GM12878 (cell line): ENCODE results near the gene LRRC8A. TPM values are rescaled to one million over a fixed set of nuclear protein-coding genes. Genes with fewer than 3 reads are reported as not detected.

Source experiments
- ATAC-seq: fragments of 200-7000 bp; cut with Tn5 transposase; 3 replicates; pipeline ENCODE4 v1.9.1; 2020; ENCODE audit warnings: mild to moderate bottlenecking, moderate library complexity
- BruUV-seq: library from RNA; stranded (reverse); fragments of 400-500 nt; replicated peaks from 2 replicates; lab custom pipeline; 2021; lab: Mats Ljungman, UMichigan
- CTCF ChIA-PET: fragments of 300-600 bp; sonication (Branson Sonifier 250); formaldehyde crosslinking; extraction: SDS; loops from one replicate; lab custom pipeline; 2021; ENCODE audit warnings: inconsistent platforms; lab: Yijun Ruan, JAX
- POLR2A ChIA-PET: fragments of 350-600 bp; formaldehyde crosslinking; extraction: SDS; loops from one replicate; lab custom pipeline; 2021; ENCODE audit warnings: inconsistent platforms; lab: Charles Lee
- RAD21 ChIA-PET: fragments of 300-600 bp; sonication (Branson Sonifier 250); formaldehyde crosslinking; loops from one replicate; lab custom pipeline; 2023; ENCODE audit warnings: antibody characterized with exemption; ENCODE audit not compliant: unreplicated experiment; lab: Charles Lee
- SMC1A ChIA-PET: fragments of 300-600 bp; sonication (Branson Sonifier 250); formaldehyde crosslinking; loops from one replicate; lab custom pipeline; 2023; ENCODE audit not compliant: unreplicated experiment, uncharacterized antibody; lab: Charles Lee
- DNase-seq: peaks from one replicate; pipeline ENCODE4 v3.0.0-alpha.2; 2011; ENCODE audit warnings: low read depth, low spot score
- FAIRE-seq: peaks from 3 replicates; lab custom pipeline; 2011; peaks lifted over from hg19 to GRCh38; lab: Jason Lieb, UNC
- H2AFZ ChIP-seq: 2 replicates; pipeline ENCODE4 v1.6.0; 2011; ENCODE audit warnings: low read depth, low read length, control low read depth; ENCODE audit not compliant: control insufficient read depth
- H3K27ac ChIP-seq: 2 replicates; pipeline ENCODE4 v1.5.1; 2011; ENCODE audit warnings: control low read depth; ENCODE audit not compliant: control insufficient read depth, insufficient read depth
- H3K27me3 ChIP-seq, 2 experiments: replicated peaks in 1 of 2; 2 replicates each; pipeline versions ENCODE4 v1.6.0 to v1.6.1; 2011; ENCODE audit warnings: low read length in 1 of 2; ENCODE audit not compliant: control insufficient read depth in 2 of 2, insufficient read depth in 2 of 2
- H3K36me3 ChIP-seq, 2 experiments: 2 replicates each; pipeline ENCODE4 v1.5.1; 2011; ENCODE audit warnings: low read length in 1 of 2; ENCODE audit not compliant: control insufficient read depth in 2 of 2, insufficient read depth in 2 of 2
- H3K4me1 ChIP-seq: 2 replicates; pipeline ENCODE4 v1.6.1; 2011; ENCODE audit warnings: mild to moderate bottlenecking, low read length, moderate library complexity, mixed read lengths; ENCODE audit not compliant: control insufficient read depth, insufficient read depth
- H3K4me2 ChIP-seq: 2 replicates; pipeline ENCODE4 v1.6.0; 2011; ENCODE audit warnings: control low read depth; ENCODE audit not compliant: control insufficient read depth, insufficient read depth
- H3K4me3 ChIP-seq: fragments of 200-600 bp; sonication (generic); 2 replicates; pipeline ENCODE4 v1.5.1; 2016
- H3K79me2 ChIP-seq: 2 replicates; pipeline ENCODE4 v1.6.0; 2011; ENCODE audit warnings: low read length; ENCODE audit not compliant: control insufficient read depth, insufficient read depth
- H3K9ac ChIP-seq: 2 replicates; pipeline ENCODE4 v1.8.0; 2011; ENCODE audit warnings: low read length, control low read depth, mixed read lengths; ENCODE audit not compliant: control insufficient read depth, insufficient read depth
- H3K9me3 ChIP-seq: replicated peaks from 3 replicates; pipeline ENCODE4 v1.5.1; 2011; ENCODE audit warnings: mild to moderate bottlenecking, low read length; ENCODE audit not compliant: control insufficient read depth, insufficient read depth
- H4K20me1 ChIP-seq: 2 replicates; pipeline ENCODE4 v1.6.0; 2011; ENCODE audit not compliant: control insufficient read depth, insufficient read depth
- BRCA1 ChIP-seq: IDR thresholded peaks from 2 replicates; pipeline ENCODE4 v1.6.1; 2011; ENCODE audit warnings: low read depth, low read length, improper control_type of control experiment
- CUX1 ChIP-seq: IDR thresholded peaks from 2 replicates; pipeline ENCODE4 v1.6.1; 2012; ENCODE audit warnings: improper control_type of control experiment, low read depth, low read length; ENCODE audit not compliant: insufficient replicate concordance
- EED ChIP-seq: sonication (generic); IDR thresholded peaks from 2 replicates; pipeline ENCODE4 v1.6.1; 2016; ENCODE audit warnings: antibody characterized with exemption, low read depth
- FOXK2 ChIP-seq: fragments of 450-650 bp; IDR thresholded peaks from 2 replicates; pipeline ENCODE4 v1.6.1; 2017; ENCODE audit warnings: mild to moderate bottlenecking, moderate library complexity
- IKZF1 ChIP-seq: fragments of 450-650 bp; conservative IDR thresholded peaks from 2 replicates; pipeline ENCODE4 v1.6.1; 2017; ENCODE audit warnings: antibody characterized with exemption, mild to moderate bottlenecking
- NR2F1 ChIP-seq: fragments of 450-650 bp; conservative IDR thresholded peaks from 2 replicates; pipeline ENCODE4 v1.6.1; 2017; ENCODE audit warnings: mild to moderate bottlenecking
- RAD51 ChIP-seq: fragments of 450-650 bp; IDR thresholded peaks from 2 replicates; pipeline ENCODE4 v1.6.1; 2016; ENCODE audit warnings: moderate library complexity, mild to moderate bottlenecking, inconsistent platforms
- SMAD1 ChIP-seq: fragments of 450-650 bp; IDR thresholded peaks from 2 replicates; pipeline ENCODE4 v1.6.1; 2018; ENCODE audit warnings: mild to moderate bottlenecking, low read depth; ENCODE audit not compliant: partially characterized antibody
- SMC3 ChIP-seq: IDR thresholded peaks from 2 replicates; pipeline ENCODE4 v1.6.1; 2011; ENCODE audit warnings: low read length, improper control_type of control experiment, borderline replicate concordance
- SREBF1 ChIP-seq: IDR thresholded peaks from 2 replicates; pipeline ENCODE4 v1.6.1; 2012; ENCODE audit warnings: mild to moderate bottlenecking, low read length
- SRF ChIP-seq, 2 experiments: IDR thresholded peaks; 2 replicates each; pipeline ENCODE4 v1.6.1; 2011; ENCODE audit warnings: low read depth in 2 of 2, low read length in 2 of 2, mild to moderate bottlenecking in 1 of 2, moderate library complexity in 1 of 2
- WGBS: methylation state at CpG from one replicate; pipeline ENCODE4 v1.1.6; 2016; ENCODE audit warnings: low lambda C conversion rate; ENCODE audit not compliant: insufficient replicate concordance, insufficient coverage; ENCODE audit errors: missing lambda C conversion rate; 5-methylcytosine and 5-hydroxymethylcytosine counted together
- in situ Hi-C: fragments of 300-500 bp; cut with MboI; formaldehyde crosslinking; loops from 9 replicates; pipeline ENCODE4 v1.14.3; 2018; ENCODE audit warnings: mixed read lengths
- intact Hi-C: fragments of 100-400 bp; cut with micrococcal nuclease; formaldehyde crosslinking; loops from one replicate; pipeline ENCODE4 v1.14.2; 2022; ENCODE audit not compliant: unreplicated experiment
- polyA plus RNA-seq, 11 experiments: library from polyadenylated mRNA; depleted of rRNA in 4 of 11; unstranded in 6 of 11; stranded (reverse) in 5 of 11; fragments of >200 nt; fragmentation: Nextera tagmentation in 4 of 11; fragmentation: Illumina TruSeq in 1 of 11; extraction: Ambion mirVana in 4 of 11; extraction: Trizol in 1 of 11; gene quantifications; 1 replicate in 1 of 11; 2 replicates in 10 of 11; pipeline versions ENCODE4 v1.2.1 to v1.2.3, GENCODE V29; 2011 to 2016; ENCODE audit warnings: inconsistent platforms in 2 of 11, missing spikeins in 2 of 11, low read depth in 1 of 11
- total RNA-seq, 4 experiments: library from RNA; depleted of rRNA in 3 of 4; stranded (reverse); fragments of >200 nt in 3 of 4; fragmentation: Illumina TruSeq in 1 of 4; extraction: Trizol in 1 of 4; gene quantifications; 2 replicates each; pipeline versions ENCODE4 v1.2.1 to v1.2.3, GENCODE V29; 2013 to 2021

LRRC8A gene
- total and polyA plus RNA-seq, 10 of the 15 experiments (the other 5 are each of a cell fraction or from before 2014, with no cell fraction given), result 1.6 to 15.9 (median 9.7) TPM

- ChIA-PET SMC1A (no interaction called here), POLR2A (no interaction called here), RAD21 (no interaction called here), CTCF (no interaction called here)
- BruUV-seq, result no TSS peak
- Histone ChIP-seq H2AFZ (no peak overlapping the region), H3K79me2 (no peaks in the 10 kb centered on the region), H3K9me3 (no peaks in the 10 kb centered on the region), H3K27ac (no peak overlapping the region), H3K36me3 (no peaks in the 10 kb centered on the region; a peak in 1 of 4 replicates), H4K20me1 (no peaks in the 10 kb centered on the region), H3K4me3 (no peak overlapping the region), H3K9ac (no peak overlapping the region), H3K4me2 (no peak overlapping the region), H3K4me1 (no peaks in the 10 kb centered on the region), H3K27me3 (no peaks in the 10 kb centered on the region)
- in situ Hi-C loops (no loop called here), intact Hi-C loops (no loop called here)
- FAIRE-seq, result no peak
- TF ChIP-seq BRCA1 (no peak), SMAD1 (no peak), FOXK2 (no peak)
- WGBS, result 100% methylated on average over 1 of the region's 1 CpG
- ATAC-seq, result no peak
- no peak for DNase-seq
Measured at GRCh38 chr9:128840524-128840923, 41.4 kb upstream of the LRRC8A start.

GRCh38 chr9:128841694-128842492 is 40.0 kb upstream of the LRRC8A start:
- WGBS, result 86% methylated on average over 12 of the region's 12 CpGs
- no peak for ATAC-seq
- POLR2A ChIA-PET, result no interaction called here

More at GRCh38 chr9:128841694-128842492, 40.0 kb upstream of the LRRC8A start:
- H3K4me1 ChIP-seq, result no peaks in the 10 kb centered on the region
- no peak overlapping the region for H3K9ac ChIP-seq
- DNase-seq (no peak), FAIRE-seq (no peak)
- H3K27me3 ChIP-seq, result no peaks in the 10 kb centered on the region
- no TSS peak for BruUV-seq
- in situ Hi-C loops, result no loop called here
- SMC1A ChIA-PET, result no interaction called here
- TF ChIP-seq CUX1, result no peak
- no peak for TF ChIP-seq EED
- TF ChIP-seq RAD51, result peak; percentile 68
- TF ChIP-seq IKZF1, result no peak
- TF ChIP-seq SRF (IDR thresholded peaks at IDR 0.05; ENCODE audit: low read depth in 2 of 2, low read length in 2 of 2), result no peak
- no peak for TF ChIP-seq SMC3
- no peak for TF ChIP-seq NR2F1
- no peak for TF ChIP-seq SREBF1
- H2AFZ ChIP-seq, result no peak overlapping the region
- no peaks in the 10 kb centered on the region; a peak in 1 of 4 replicates for H3K36me3 ChIP-seq
- no peaks in the 10 kb centered on the region for H4K20me1 ChIP-seq
- H3K4me2 ChIP-seq, result no peak overlapping the region
- H3K4me3 ChIP-seq, result no peak overlapping the region
- RAD21 ChIA-PET, result no interaction called here
- no peak overlapping the region for H3K27ac ChIP-seq
- H3K79me2 ChIP-seq, result no peaks in the 10 kb centered on the region
- intact Hi-C loops, result no loop called here
- no peaks in the 10 kb centered on the region for H3K9me3 ChIP-seq
- CTCF ChIA-PET, result interaction anchor here (0.6 kb wide), 1 partner anchor 35 kb away, joined by 3 read pairs; no protein-coding TSS in a partner anchor
